GM10248 (cell line): ENCODE data around the gene CRIP1.
A peak's percentile ranks its signal among the peaks of the same experiment; 100 is the strongest.

Experiments
- CTCF ChIA-PET: fragments of 300-600 bp; sonication (Branson Sonifier 250); formaldehyde crosslinking; extraction: SDS; loops from one replicate; lab custom pipeline; 2021; ENCODE audit warnings: antibody characterized with exemption; lab: Yijun Ruan, JAX
- POLR2A ChIA-PET: fragments of 350-650 bp; sonication (Branson Sonifier 250); formaldehyde crosslinking; extraction: SDS; loops from one replicate; lab custom pipeline; 2020; ENCODE audit warnings: antibody characterized with exemption; lab: Yijun Ruan, JAX
- DNase-seq: peaks from one replicate; pipeline ENCODE4 v3.0.0; 2012; ENCODE audit errors: extremely low spot score
- CTCF ChIP-seq: IDR thresholded peaks from 2 replicates; pipeline ENCODE4 v1.5.1; 2012; ENCODE audit warnings: mild to moderate bottlenecking, low read depth; ENCODE audit errors: extremely low read depth, missing control alignments, control extremely low read depth

Gene CRIP1

GRCh38 chr14:105472486-105472991 is 14.1 kb upstream of the CRIP1 start:
- CTCF ChIA-PET, result interaction anchor here (2.0 to 4.9 kb wide), 2 partner anchors 9 to 102 kb away, joined by 5 to 35 read pairs; no protein-coding TSS in a partner anchor
- POLR2A ChIA-PET, result no interaction called here
- no peak for DNase-seq
- TF ChIP-seq CTCF, result no peak

- no peak for TF ChIP-seq CTCF
- no peak for DNase-seq
- ChIA-PET POLR2A (no interaction called here), CTCF (interaction anchor here (4.9 kb wide), 1 partner anchor 8 kb away, joined by 35 read pairs; no protein-coding TSS in a partner anchor)
Observed at GRCh38 chr14:105473033-105473676, 13.5 kb upstream of the CRIP1 start.

GRCh38 chr14:105473677-105474482 is 12.8 kb upstream of the CRIP1 start:
- POLR2A ChIA-PET, result no interaction called here

GRCh38 chr14:105474483-105475268 is 12.0 kb upstream of the CRIP1 start, which contains the start of gene CRIP2:
Gene CRIP2, plus strand, starts transcription at chr14:105474821. Its CDS starts 42 bp downstream, at chr14:105474863.
- no peak for TF ChIP-seq CTCF
- peak; percentile 78 for DNase-seq
- POLR2A ChIA-PET, result no interaction called here
- CTCF ChIA-PET, result interaction anchor here (2.7 kb wide), 1 partner anchor 15 kb away, joined by 10 read pairs; no protein-coding TSS in a partner anchor

More at GRCh38 chr14:105473677-105474482, 12.8 kb upstream of the CRIP1 start:
- peak; percentile 66 for DNase-seq
- TF ChIP-seq CTCF, result no peak
- CTCF ChIA-PET, result interaction anchor here (4.9 kb wide), 1 partner anchor 8 kb away, joined by 35 read pairs; no protein-coding TSS in a partner anchor

GRCh38 chr14:105475269-105476096 is 11.2 kb upstream of the CRIP1 start:
- TF ChIP-seq CTCF, result no peak
- POLR2A ChIA-PET, result no interaction called here
- CTCF ChIA-PET, result interaction anchor here (1.2 to 2.7 kb wide), 2 partner anchors 14 to 104 kb away, joined by 3 to 10 read pairs; no protein-coding TSS in a partner anchor
- DNase-seq, result no peak
